ENCODE measurements around the gene SPTLC2.
"Not testable (repeated sequence)": the region's sequence is repeated elsewhere in the genome, so short reads cannot be mapped to it uniquely, and the experiment has no call there.

The SPTLC2 gene

DNA sequence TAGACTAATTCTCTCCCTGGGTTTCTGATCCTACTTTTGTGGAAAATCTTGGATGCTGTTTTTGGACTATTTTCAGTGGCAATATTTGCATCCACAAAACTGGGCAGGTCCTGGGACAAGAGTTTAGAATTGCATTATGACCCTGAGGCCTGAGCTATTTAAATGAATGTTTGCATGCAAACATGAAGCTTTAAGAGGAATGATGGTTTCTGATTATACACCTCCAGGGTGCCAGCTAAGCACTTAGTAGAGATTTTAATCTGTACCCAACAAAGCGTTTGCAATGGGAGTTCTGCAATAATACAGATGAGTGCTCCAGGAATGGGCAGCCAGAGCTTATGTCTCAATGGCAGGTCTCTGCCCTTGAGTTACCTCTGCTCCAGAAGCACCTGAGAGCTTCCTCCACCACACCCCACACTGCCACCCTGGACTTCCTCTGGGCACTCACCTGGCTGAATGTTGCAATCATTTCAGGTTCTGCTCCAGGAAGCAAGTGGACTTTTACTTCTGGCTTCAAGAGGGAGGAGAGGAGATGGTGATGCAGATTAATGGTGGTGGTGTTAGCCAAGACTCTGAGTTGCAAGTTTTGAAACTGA is 6.0 kb upstream of the SPTLC2 start:
- no peak for DNase-seq

DNA sequence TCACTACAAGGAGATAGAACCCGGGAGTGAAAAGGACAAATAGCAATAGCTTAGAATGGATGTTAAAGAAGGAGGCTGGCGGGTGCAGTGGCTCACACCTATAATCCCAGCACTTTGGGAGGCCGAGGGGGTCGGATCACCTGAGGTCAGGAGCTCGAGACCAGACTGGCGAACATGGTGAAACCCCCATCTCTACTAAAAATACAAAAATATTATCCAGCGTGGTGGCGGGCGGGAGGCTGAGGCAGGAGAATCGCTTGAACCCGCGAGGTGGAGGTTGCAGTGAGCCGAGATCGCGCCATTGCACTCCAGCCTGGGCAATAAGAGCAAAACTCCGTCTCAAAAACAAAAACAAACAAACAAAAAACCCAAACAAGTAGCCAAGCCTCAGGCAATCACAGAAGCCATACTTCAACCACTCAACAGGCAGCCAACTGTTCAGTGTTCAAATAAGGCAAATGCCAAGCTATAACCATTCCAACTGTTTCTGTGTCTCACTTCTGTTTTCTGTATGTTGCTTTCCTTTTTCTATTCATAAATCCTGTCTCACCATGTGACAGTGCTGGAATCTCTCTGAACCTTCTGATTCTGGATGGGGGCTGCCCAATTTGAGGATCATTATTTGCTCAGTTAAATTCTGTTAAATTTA is 3.9 kb upstream of the SPTLC2 start:
- no peak for DNase-seq

DNA sequence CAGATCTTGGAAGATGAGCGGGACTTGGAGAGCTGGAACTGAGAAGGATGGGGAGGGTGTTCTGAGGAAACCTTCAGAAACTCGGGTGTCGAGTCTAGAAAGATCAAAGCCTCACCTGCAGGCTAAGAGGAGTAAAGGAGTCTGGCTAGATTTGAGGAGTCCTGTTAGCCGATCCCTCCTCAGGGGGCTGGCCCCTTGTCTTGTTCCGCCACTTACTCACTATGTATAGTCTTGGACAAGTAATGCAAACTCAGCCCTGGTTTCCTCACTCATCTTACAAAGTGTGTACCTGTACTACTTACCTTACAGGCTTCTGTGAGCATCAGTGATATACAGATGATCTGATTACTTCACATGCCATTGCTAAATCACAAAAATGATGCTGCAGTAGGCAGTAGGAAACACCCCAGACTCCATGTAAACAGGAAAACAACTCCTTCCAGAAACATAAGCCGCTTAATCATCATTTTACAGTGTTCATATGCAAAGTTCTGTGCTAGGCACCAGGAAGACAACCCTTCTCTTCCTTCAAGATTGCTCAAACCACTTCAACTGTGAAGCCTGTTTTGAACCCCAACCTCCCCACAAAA is 2.0 kb upstream of the SPTLC2 start:
- no peak for DNase-seq

DNA sequence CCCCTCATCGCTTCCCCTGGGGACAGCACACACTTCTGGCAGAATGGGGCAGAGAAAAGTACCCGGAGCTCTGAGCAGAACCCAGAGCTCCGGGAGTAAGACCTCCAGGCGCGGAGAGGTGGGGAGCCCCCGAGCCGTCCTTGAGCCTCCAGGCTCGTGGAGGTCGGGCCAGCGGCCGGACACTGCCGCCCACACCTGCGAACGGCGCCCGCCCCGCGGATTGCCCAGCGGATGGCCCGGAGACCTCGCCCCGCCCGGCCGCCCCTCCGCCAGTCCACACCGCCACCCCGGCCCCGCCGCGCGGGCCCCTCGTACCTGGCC is 344 bp downstream of the SPTLC2 start:
- DNase-seq, result peak; percentile 7 to 18

DNA sequence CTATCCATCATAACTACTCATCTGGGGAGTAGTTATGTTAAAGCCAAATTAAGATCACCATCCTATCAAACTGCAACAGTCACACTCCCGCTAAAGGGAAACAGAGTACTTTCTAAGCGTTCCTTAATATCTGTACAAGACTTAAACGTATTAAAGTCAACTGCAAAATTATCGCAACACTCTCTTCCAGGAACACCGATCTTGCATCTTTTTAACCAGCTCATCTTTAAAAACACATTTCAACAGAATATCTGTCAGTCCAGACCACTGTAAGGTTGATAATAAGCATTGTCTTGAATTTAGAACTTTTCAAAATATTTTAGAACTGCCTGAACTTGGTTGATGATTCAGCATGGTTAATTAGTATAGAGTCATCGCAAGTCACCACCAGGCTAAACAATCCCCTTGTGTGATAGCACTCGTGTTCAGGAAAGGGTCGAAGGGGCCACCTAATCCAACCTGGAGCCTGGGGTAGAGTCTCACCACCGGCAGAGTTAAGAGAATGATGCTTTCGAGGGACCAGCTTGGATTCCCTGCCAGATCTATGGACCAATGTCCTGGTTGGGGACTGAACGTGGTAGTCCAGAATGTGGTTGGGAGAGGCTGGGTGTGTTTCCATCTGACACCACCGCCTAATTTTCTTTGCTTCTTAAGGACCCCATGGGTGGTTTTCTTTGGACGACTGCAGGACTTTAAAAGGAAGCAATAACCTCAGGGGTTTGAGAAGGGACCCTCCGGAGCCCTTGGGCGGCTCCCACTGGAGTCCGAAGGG is 890 bp downstream of the SPTLC2 start:
- peak; percentile 14 to 20 for DNase-seq

DNA sequence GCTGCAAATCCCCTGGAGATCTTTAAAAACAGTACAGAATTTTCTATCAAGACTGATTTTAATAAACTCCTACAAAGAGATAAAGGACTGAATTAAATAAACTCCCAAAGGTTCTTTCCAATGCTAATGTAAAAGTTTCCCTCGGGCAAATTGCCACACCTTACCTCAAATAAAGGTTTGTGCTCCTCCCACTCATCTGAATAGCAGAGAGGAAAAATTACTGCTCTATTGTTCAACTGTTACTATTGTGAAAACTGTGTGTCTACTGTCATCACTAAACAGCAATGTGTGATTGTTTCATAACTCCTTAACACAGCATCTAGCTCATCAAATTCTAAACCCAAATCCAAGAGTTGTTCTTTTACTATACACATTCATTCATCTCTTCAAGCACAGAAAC is 3.2 kb downstream of the SPTLC2 start:
- no peak for DNase-seq

DNA sequence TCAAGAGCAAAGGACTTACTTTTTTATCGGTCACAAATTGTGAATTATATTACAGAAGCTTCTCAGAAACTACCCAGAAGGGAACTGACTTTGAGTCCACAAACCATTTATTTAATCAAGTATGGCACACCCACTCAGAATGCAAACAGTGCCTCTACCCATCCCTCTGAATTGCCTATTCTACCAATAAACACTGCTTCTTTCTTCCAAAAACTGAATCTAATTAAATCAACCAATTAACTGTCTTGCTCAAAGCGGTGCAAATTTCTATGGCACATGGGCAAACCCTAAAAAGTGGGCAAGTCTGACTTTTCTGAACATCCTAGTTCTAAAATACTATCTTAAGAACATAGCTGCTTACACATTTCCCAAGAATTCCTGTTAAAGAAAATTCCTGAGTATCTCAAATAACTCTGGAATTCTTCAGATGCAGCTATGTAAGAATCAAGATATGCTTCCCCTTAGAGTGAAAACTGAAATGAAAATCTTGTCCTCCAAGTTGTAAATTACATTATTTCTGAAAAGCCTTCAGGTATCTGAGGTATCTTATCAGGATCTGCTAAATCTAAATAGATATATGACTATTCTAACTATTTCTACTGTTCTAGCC is 4.3 kb downstream of the SPTLC2 start:
- no peak for DNase-seq

DNA sequence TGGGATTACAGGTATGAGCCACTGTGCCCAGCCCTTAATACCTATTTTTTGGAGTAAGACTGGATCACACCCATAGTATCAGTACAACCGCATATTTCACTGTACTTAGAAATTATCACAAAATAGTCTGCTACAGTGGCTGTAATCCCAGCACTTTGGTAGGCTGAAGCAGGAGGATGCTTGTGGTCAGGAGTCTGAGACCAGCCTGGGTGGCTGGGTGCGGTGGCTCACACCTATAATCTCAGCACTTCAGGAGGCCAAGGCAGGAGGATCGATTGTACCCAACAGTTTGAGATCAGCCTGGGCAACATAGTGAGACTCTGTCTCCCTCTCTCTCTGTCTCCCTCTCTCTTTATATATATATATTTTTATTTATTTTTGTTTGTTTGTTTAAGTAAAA is 5.9 kb downstream of the SPTLC2 start:
- no peak for DNase-seq

DNA sequence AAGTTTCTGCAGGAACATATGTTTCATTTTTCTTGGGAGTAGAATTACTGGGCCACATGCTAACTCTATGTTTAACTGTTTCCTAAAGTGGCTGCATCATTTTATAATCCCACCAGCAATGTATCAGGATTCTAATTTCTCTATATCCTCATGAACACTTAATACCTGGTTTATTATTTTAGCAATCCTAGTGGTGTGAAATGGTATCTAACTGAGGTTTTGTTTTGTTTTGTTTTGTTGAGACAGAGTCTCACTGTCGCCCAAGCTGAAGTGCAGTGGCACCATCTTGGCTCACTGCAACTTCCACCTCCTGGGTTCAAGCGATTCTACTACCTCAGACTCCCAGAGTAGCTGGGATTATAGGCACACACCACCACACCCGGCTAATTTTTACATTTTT is 6.5 kb downstream of the SPTLC2 start:
- DNase-seq, result no peak

DNA sequence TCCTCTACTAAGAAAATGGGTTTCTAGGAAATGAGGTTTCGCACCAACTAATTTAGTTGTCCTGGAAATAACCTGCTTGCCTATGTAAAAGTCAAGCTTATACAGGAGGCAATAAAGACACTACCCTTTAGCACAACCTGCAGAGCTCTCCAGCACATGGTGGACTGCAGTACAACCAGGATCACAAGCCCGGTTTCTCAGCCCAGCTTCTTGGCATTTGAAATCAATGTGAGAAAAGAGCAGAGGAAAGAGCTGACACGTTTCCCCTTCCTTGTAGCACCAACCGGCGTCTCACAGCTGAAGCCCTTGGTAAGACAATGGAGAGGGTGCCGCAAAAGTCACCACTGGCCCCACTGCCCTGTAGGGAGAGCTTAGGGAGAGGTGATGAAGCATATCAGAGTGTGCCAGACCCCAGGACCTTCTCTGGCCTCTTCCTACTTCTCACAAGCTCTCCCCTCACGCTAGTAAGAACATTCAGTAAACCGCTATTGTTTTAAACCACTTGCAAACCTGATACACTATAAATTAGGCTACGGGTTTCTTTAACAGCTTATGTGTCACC is 8.6 kb downstream of the SPTLC2 start:
- DNase-seq, result no peak

DNA sequence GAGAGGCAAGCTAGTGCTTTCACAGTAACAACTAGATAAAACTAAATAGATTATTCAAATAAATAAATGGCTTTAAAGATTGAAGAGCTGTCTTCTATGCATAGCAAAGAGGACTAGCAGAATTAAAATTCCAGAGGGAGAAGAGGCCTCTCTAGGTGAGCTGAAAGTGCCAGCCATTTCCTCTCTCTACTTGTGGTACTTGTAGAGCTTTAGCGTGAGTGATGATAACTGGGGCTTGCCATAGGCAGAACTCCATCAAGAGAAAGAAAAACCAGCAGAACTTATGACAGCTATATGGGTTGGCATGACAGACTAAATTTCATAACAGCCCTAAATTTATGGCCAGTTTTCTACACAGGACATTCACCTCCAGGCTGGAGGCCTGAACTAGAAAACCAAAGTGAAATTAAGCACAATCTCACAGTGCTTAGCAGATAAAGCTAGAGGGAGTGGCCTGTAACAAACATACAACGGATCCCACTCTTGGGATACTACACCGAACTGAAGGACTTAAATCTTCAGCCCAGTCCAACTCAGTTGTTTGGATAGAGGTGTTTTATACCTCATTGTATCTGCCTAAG is 11.0 kb downstream of the SPTLC2 start:
- no peak for DNase-seq

DNA sequence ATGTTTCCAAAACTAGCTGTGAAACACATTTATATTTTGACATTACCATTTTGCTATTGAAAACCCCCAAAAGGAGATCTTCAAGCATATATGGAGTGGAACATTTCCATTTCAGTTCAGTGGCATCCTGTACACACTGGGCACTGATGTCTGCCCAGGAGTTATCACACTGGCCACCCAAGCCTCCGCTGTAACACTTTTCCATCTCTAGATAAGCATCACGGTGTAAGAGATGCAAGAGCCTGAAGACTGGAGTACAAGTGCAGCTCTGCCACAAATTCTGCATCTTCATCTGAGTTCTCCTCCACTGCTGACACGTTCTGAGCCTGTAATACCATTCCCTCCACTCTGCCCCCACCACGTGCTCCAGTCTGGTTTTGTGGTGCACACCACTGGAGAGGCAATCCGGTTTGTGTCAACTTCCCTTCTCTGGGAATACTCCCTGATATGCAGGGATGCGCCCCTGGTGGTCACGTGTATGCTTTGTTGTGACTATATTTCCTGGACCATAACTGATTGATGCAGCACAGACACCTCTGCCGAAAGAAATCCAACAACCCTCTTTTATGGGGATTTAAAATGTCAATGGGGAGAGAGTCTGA is 12.7 kb downstream of the SPTLC2 start:
- no peak for DNase-seq

DNA sequence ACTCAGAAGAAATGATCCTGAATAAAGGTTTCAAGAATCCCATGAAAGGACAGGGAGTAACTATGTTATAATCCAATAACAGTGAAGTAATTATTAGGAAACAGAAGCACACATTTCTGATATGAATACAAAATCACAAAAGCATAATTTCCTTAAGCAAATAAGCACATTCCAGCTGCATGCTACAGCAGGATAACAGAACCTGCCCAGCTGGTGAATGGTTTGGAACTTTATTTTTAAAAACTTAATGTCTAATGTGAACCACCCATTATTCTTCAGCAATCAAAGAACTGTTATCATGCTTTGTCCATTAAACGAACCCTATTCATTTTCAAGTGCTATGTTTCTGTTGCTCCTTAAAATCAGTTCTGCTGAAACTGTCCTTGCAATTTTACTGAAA is 13.4 kb downstream of the SPTLC2 start:
- DNase-seq, result no peak

DNA sequence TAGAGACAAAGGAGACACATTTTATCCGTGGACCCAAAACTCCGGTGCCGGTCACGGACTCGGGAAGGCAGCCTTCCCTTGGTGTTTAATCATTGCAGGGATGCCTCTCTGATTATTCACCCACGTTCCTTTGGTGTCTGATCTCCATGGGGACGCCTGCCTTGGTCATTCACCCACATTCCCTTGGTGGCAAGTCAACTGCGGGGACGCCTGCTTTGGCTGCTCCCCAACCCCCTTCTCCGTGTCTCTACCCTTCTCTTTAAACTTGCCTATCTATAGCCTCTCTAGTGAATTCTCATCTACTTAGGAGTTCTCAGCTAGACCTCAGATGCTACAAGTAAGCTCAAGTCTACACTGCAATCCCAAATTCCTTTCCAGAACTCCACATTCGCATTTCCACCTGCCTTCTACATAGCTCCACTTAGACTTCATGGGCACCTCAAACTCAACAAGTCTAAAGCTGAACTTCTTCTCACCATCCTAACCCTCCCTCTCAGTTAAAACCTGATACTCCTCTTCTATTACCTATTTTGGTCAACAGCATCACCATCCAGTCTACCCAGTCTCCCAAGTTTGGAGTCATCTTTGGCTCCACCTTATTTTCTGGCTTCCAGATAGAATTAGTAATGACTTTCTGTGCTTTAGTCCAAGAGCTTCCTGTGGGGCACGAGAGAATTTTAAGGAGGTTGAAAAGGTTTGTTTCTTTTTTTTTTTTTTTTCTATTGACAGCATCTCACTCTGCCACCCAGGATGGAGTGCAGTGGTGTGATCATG is 14.4 kb downstream of the SPTLC2 start:
- DNase-seq, result no peak

DNA sequence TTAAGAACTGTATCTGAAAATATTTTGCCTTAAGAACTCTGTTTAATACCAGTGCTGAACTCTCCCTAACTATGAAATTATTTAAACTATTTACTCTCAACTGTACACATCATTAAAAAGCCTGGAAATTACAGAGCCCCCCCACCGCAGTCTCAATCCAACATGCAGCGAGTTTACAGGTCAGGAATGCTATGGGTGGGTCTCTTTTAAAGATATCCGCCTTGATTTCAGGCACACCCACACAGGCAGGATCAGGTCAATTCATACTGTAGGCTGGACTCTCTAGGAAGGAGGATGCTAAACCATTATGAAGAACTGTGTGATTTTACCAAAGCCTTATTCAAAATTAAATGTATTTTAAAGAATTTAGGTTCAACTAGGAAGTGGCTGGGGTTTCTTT is 16.5 kb downstream of the SPTLC2 start:
- DNase-seq, result no peak

DNA sequence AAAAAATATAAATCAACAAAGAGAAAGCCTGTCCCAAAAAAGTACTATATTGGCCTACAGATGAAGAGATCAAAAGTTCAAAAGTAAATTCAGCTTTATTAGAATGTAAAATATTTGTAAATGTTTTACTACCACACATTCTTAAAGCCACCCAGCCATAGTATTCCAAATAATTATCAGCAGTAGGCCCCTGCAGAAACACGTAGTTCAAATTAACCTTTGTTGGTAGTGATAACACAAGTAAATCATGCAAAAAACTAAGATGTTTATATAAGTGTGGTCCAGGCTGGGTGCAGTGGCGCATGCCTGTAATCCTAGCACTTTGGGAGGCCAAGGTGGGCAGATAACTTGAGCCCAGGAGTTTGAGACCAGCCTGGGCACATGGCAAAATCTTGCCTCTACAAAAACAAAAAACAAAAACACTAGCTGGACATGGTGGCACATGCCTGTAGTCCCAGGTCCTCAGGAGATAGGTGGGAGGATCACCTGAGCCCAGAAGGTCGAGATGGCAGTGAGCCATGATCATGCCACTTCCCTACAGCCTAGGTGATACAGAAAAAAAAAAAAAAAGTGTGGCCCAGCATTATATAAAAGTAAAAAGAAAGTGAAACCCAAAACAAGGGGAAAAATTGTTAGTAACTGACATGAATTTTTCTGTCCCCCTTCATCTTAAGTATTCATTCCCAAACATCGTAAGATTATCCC is 17.9 kb downstream of the SPTLC2 start:
- no peak for DNase-seq

DNA sequence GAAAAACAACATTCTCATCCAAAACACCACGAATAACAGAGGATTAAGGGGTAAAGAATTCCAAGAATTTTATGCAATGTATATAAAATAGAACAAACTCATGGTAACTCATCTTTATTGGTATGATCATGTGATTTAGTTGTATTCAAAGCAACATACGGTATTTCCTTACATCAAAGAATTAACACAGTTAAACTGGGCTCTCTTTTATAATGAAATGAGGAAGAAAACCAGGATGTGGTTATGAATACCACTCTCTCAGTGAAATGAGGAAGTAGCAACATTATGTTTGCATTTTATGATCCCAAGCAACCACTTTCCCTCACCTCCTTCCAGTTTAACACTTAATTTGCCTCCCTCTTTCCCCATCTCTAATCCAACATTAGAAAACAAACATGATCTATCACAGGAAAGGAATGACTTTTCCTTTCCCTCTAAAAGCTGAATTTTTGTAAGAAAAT is 22.9 kb downstream of the SPTLC2 start:
- DNase-seq, result no peak

DNA sequence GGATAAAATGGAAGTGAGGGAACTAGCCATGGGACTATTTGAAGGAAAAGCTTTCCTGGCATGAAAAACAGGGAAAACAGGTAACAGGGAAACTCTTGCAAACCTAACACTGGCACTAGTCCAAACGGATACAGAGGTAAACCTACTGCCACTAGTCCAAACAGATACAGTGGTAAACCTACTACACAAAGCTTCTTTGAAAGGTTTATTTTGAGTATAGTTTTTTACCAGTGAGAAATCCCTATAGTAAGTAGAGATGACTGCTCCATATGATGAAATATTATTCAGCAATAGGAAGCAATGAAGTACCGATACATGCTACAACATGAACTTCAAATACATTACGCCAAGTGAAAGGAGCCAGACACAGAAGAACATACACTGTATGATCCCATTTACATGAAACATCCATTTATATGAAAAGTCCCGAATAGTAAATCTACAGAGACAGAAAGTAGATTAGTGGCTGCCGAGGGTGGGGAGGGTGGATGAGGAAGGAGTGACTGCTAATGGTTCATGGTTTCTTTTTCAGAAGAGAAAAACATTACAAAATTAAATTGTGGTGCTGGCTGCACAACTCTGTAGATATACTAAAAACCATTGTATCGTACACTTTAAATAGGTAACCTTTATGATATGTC is 25.5 kb downstream of the SPTLC2 start:
- DNase-seq, result no peak

DNA sequence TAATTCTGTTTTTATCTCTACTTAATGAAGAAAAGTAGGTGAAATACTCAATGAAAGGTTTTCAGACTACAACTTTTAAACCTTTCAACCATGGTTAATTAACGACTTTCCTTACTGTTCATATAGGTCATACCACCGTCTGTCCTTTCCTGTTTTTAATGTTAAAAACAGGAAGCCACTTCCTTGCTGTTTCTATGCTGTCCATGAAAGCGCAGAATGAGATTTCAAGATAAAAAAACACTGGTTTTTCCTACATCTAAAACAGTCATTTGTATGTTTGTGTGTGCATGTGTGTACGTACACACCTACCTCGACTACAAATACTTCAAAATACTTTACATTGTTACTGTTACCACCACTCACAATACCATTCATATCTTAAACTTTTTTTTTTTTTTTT is 27.3 kb downstream of the SPTLC2 start:
- DNase-seq, result no peak

DNA sequence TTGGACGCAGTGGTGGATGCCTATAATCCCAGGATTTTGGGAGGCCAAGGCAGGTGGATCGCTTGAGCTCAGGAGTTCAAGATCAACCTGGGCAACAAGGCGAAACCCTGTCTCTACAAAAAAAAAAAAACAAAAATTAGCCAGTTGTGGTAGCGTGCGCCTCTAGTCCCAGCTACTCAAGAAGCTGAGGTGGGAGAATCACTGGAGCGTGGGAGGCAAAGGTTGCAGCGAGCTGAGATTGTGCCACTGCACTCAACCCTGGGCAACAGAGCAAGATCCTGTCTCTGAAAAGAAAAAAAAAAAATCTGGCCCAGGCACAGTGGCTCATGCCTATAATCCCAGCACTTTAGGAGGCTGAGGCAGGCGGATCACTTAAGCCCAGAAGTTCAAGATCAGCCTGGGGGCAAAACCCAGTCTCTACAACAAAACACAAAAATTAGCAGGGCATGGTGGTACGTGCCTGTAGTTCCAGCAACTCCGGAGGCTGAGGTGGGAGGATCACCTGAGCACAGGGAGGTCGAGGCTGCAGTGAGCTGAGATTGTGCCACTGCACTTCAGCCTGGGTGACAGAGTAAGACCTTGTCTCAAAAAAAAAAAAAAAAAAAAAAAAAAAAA is 27.9 kb downstream of the SPTLC2 start:
- DNase-seq, result not testable (repeated sequence)

All from activated CD4-positive, alpha-beta T cell treated with anti-CD3 and anti-CD28 coated beads, Interleukin-2, amount 50 U/mL, for 48 hours (primary cell).